ENCODE results near the gene KCNJ10. TPM values are rescaled to one million over a fixed set of nuclear protein-coding genes. Genes with fewer than 3 reads are reported as not detected.

The KCNJ10 gene
- total and polyA plus RNA-seq, 2 of the 13 experiments (the other 11 are each of a cell fraction or from before 2014, with no cell fraction given) = 4.4 to 10.3 TPM

- TF ChIP-seq GPBP1L1 (CRISPR knock-in tag; IDR thresholded peaks at IDR 0.05) (no peak), ZNF629 (CRISPR knock-in tag; conservative IDR thresholded peaks at IDR 0.05) (no peak), POLR2G (IDR thresholded peaks at IDR 0.05; ENCODE audit: low read depth, low read length) (peak; percentile 86), HIVEP1 (CRISPR knock-in tag; IDR thresholded peaks at IDR 0.05) (peak; percentile 29; the same call in 1 of the 2 replicates), SP1 (IDR thresholded peaks at IDR 0.05) (no peak), SP1 (CRISPR knock-in tag; IDR thresholded peaks at IDR 0.05) (peak; percentile 64; the same call in 1 of the 2 replicates), ARNT2 (CRISPR knock-in tag; IDR thresholded peaks at IDR 0.05; ENCODE audit: low read depth) (0 out of 2 replicates have a peak, but pooled peaks have one; percentile 46), PAX8 (CRISPR knock-in tag; IDR thresholded peaks at IDR 0.05; ENCODE audit: borderline replicate concordance) (no peak; the same call in 1 of the 2 replicates), CHD2 (IDR thresholded peaks at IDR 0.05; ENCODE audit: low read depth, low read length) (no peak), MTA1 (CRISPR knock-in tag; IDR thresholded peaks at IDR 0.05; ENCODE audit: borderline replicate concordance) (no peak), ZFP91 (CRISPR knock-in tag; IDR thresholded peaks at IDR 0.05; ENCODE audit: borderline replicate concordance) (peak; percentile 89), KLF13 (CRISPR knock-in tag; IDR thresholded peaks at IDR 0.05) (no peak), ZNF572 (CRISPR knock-in tag; IDR thresholded peaks at IDR 0.05) (no peak), NPAS2 (CRISPR knock-in tag; IDR thresholded peaks at IDR 0.05; ENCODE audit: borderline replicate concordance) (no peak), ZMYM3 (CRISPR knock-in tag; IDR thresholded peaks at IDR 0.05) (no peak), UBTF (CRISPR knock-in tag; IDR thresholded peaks at IDR 0.05) (peak; percentile 61), HOMEZ (CRISPR knock-in tag; IDR thresholded peaks at IDR 0.05; ENCODE audit: low read depth) (0 out of 2 replicates have a peak, but pooled peaks have one; percentile 27), ZNF547 (CRISPR knock-in tag; IDR thresholded peaks at IDR 0.05) (peak; percentile 73), KDM5B (CRISPR knock-in tag; IDR thresholded peaks at IDR 0.05; ENCODE audit: borderline replicate concordance) (peak; percentile 84; the same call in 1 of the 2 replicates), ZXDC (CRISPR knock-in tag; IDR thresholded peaks at IDR 0.05) (no peak)
Measured at GRCh38 chr1:160031365-160032164, 38.4 kb downstream of the KCNJ10 start, which contains the start of gene PIGM (continued).

All from HepG2 (cell line).